Kidney (tissue), 14 donors: ENCODE data around the gene PJVK. TPM values are rescaled to one million over a fixed set of nuclear protein-coding genes. Genes with fewer than 3 reads are reported as not detected.
A peak's percentile ranks its signal among the peaks of the same experiment; 100 is the strongest.

Source experiments
- DNase-seq, 5 donors: peaks; one replicate each; pipeline ENCODE4 v3.0.0-alpha.2; 2013 to 2020
- FAIRE-seq: peaks from 2 replicates; lab custom pipeline; 2012; peaks lifted over from hg19 to GRCh38; lab: Jason Lieb, UNC
- H3K27ac ChIP-seq, 2 donors: one replicate each; pipeline ENCODE4 v1.7.0; 2013; ENCODE audit warnings: low read depth in 2 of 2, low read length in 2 of 2, inconsistent platforms in 1 of 2
- H3K27me3 ChIP-seq: one replicate; pipeline ENCODE4 v1.7.1; 2013; ENCODE audit warnings: low read length, inconsistent platforms; ENCODE audit not compliant: control insufficient read depth, insufficient read depth
- H3K36me3 ChIP-seq, 3 donors: one replicate each; pipeline versions ENCODE4 v1.7.0 to v1.7.1; 2013; ENCODE audit warnings: low read length in 3 of 3, control low read depth in 1 of 3, inconsistent platforms in 1 of 3; ENCODE audit not compliant: insufficient read depth in 3 of 3, control insufficient read depth in 2 of 3
- H3K4me1 ChIP-seq, 3 donors: one replicate each; pipeline versions ENCODE4 v1.7.0 to v1.7.1; 2013; ENCODE audit warnings: low read length in 3 of 3, inconsistent platforms in 1 of 3, low read depth in 1 of 3; ENCODE audit not compliant: control insufficient read depth in 2 of 3, insufficient read depth in 2 of 3
- H3K4me3 ChIP-seq, 3 donors: one replicate each; pipeline versions ENCODE4 v1.7.0 to v1.8.1; 2013; ENCODE audit warnings: low read length in 3 of 3, control low read depth in 1 of 3, inconsistent platforms in 1 of 3
- H3K9ac ChIP-seq, 3 donors: one replicate each; pipeline versions ENCODE4 v1.7.0 to v1.7.1; 2013; ENCODE audit warnings: low read length in 3 of 3, control low read depth in 1 of 3, inconsistent platforms in 1 of 3
- H3K9me3 ChIP-seq, 3 donors: one replicate each; pipeline versions ENCODE4 v1.7.0 to v1.7.1; 2013; ENCODE audit warnings: low read length in 3 of 3, control low read depth in 1 of 3, inconsistent platforms in 1 of 3; ENCODE audit not compliant: control insufficient read depth in 2 of 3, insufficient read depth in 1 of 3
- intact Hi-C: fragments of 100-400 bp; cut with DNase I; formaldehyde crosslinking; loops from one replicate; pipeline ENCODE4 v1.11.1; 2022
- polyA plus RNA-seq: library from polyadenylated mRNA; stranded (reverse); fragments of 350-450 nt; fragmentation: Illumina TruSeq; extraction: RNeasy Lipid Tissue Mini Kit (QIAGEN cat#74804); gene quantifications from one replicate; pipeline ENCODE4 v1.2.3, GENCODE V29; 2014; ENCODE audit warnings: low read depth, low replicate concordance; ENCODE audit not compliant: insufficient read depth
- total RNA-seq: library from RNA; stranded (reverse); fragmentation: NEBNext Ultra II Directional; extraction: Animal tissue kit (Norgen Biotek cat#: 25700); gene quantifications from one replicate; pipeline ENCODE4 v1.2.1, GENCODE V29; 2021
- TF ChIP-seq, protein P1 (sequence below): IDR thresholded peaks from 3 replicates; pipeline ENCODE4 v1.5.1; 2012; ENCODE audit warnings: mild to moderate bottlenecking, moderate library complexity, borderline replicate concordance; ENCODE audit not compliant: insufficient read depth; ENCODE audit errors: extremely low read depth
- donor health status: control.
- donor health status: control.
- donor health status: control.
- donor health status: control.
- donor health status: control.
- donor health status: DM: yes; HTN: yes; CAD: no.
- donor health status: Normal renal cell carcinoma (clear cell type).

PJVK gene
- total and polyA plus RNA-seq, 2 donors from 2014 or later = 4.3 to 6.2 TPM

DNA sequence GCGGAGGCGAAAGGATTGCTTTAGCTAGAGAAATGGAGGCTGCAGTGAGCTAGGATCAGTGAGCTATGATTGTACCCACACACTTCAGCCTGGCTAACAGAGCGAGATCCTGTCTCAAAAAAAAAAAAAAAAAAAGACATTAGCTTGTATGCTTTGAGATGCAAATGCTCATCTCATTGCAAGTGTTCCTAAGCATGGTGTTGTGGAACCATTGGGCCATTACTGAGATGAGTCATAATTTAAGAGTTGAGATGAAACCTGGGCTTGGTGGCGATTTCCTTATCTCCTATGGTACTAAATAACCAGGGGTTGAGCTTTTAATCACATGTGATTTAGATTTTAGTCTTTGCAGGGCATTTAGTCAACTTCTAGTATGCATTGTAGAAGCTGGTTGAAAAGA lies 31.3 kb downstream of the PJVK start:
- H3K9ac ChIP-seq = no peak overlapping the region
- intact Hi-C loops = no loop called here
- no peaks in the 10 kb centered on the region for H3K9me3 ChIP-seq
- TF ChIP-seq, protein P1, sequence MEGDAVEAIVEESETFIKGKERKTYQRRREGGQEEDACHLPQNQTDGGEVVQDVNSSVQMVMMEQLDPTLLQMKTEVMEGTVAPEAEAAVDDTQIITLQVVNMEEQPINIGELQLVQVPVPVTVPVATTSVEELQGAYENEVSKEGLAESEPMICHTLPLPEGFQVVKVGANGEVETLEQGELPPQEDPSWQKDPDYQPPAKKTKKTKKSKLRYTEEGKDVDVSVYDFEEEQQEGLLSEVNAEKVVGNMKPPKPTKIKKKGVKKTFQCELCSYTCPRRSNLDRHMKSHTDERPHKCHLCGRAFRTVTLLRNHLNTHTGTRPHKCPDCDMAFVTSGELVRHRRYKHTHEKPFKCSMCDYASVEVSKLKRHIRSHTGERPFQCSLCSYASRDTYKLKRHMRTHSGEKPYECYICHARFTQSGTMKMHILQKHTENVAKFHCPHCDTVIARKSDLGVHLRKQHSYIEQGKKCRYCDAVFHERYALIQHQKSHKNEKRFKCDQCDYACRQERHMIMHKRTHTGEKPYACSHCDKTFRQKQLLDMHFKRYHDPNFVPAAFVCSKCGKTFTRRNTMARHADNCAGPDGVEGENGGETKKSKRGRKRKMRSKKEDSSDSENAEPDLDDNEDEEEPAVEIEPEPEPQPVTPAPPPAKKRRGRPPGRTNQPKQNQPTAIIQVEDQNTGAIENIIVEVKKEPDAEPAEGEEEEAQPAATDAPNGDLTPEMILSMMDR = no peak
- H3K4me1 ChIP-seq = peaks cover 0 to 23% (median 12%) of the 10 kb centered on the region in 3 donors
- H3K27ac ChIP-seq = no peak overlapping the region
- H3K36me3 ChIP-seq = peaks cover 0 to 4% (median 0%) of the 10 kb centered on the region in 3 donors
- FAIRE-seq = no peak
- no peak for DNase-seq
- H3K27me3 ChIP-seq = no peaks in the 10 kb centered on the region
- peak overlapping the region in 2 of 3 donors; percentile 4 to 24 for H3K4me3 ChIP-seq

GRCh38 chr2:178484245-178485041 lies 33.3 kb downstream of the PJVK start:
- H3K4me3 ChIP-seq = no peak overlapping the region
- no peaks in the 10 kb centered on the region for H3K9me3 ChIP-seq
- TF ChIP-seq, protein P1 = no peak
- intact Hi-C loops = no loop called here
- H3K4me1 ChIP-seq = peaks cover 0 to 19% (median 9%) of the 10 kb centered on the region in 3 donors
- DNase-seq (peak in 1 of 5 donors; percentile 29), FAIRE-seq (no peak)
- H3K9ac ChIP-seq = no peak overlapping the region
- H3K27ac ChIP-seq = no peak overlapping the region
- H3K36me3 ChIP-seq = peaks cover 0 to 4% (median 0%) of the 10 kb centered on the region in 3 donors
- H3K27me3 ChIP-seq = no peaks in the 10 kb centered on the region

DNA sequence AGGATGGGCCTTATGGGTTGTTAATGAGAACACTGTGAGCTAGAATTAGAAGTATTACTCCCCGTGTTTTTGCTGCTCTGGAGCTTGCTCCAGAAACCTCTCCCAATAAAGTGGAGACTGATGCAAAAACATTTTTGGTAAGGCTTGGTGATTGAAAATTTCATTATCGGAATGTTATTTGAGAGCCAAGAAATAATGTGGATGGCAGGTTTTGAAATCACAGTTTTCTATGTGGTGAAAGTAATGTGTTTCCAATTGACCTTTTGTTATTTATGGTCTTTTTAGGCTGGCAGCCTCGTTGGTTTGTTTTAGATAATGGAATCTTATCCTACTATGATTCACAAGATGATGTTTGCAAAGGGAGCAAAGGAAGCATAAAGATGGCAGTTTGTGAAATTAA lies 34.2 kb downstream of the PJVK start:
- TF ChIP-seq, protein P1 = no peak
- DNase-seq = no peak
- peaks cover 0 to 14% (median 9%) of the 10 kb centered on the region in 3 donors for H3K4me1 ChIP-seq
- H3K36me3 ChIP-seq = peaks cover 0 to 7% (median 4%) of the 10 kb centered on the region in 3 donors
- no peak overlapping the region for H3K27ac ChIP-seq
- H3K4me3 ChIP-seq = no peak overlapping the region
- H3K27me3 ChIP-seq = no peaks in the 10 kb centered on the region
- intact Hi-C loops = no loop called here
- no peak overlapping the region for H3K9ac ChIP-seq
- H3K9me3 ChIP-seq = no peaks in the 10 kb centered on the region
- FAIRE-seq = no peak
